Astrocyte of the spinal cord (primary cell): ENCODE results near the gene OMA1.
"Not testable (repeated sequence)": the region's sequence is repeated elsewhere in the genome, so short reads cannot be mapped to it uniquely, and the experiment has no call there.

Experiments
- DNase-seq: peaks from one replicate; pipeline ENCODE4 v3.0.0; 2011; ENCODE audit warnings: low read depth, low spot score
- H3K4me3 ChIP-seq: 2 replicates; pipeline ENCODE4 v1.5.1; 2011; ENCODE audit warnings: low read depth, mild to moderate bottlenecking, low read length, moderate library complexity
- CTCF ChIP-seq: IDR thresholded peaks from 2 replicates; pipeline ENCODE4 v1.5.1; 2012; ENCODE audit warnings: low read depth, mild to moderate bottlenecking, low read length, inconsistent platforms
- in situ Hi-C: cut with HindIII; loops from 2 replicates; pipeline ENCODE4 v1.10.0; 2017; ENCODE audit warnings: low sequenced_read_pairs

Gene OMA1

GRCh38 chr1:58551186-58552140 lies 4.9 kb upstream of the OMA1 start:
- no peak overlapping the region for H3K4me3 ChIP-seq
- in situ Hi-C loops = no loop called here
- no peak for TF ChIP-seq CTCF
- DNase-seq = no peak

DNA sequence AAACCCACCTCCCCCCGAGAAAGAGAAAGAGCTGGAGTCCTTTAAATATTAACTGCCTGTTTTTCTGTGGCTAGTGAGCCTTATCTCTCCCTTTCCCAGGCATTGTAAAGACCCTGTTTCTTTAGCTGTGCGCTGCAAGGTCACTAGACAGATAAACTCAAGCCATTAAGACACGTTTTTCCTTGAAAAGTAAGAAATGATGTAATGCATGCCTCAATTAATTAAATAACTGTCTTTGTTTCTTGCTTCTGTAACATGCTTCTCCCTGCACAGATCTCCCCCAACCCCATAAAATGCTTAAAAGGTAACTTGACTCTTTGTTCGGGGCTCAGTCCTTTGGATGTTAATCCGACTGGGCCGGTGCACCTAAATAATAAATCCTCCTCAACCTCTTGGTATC lies 2.8 kb upstream of the OMA1 start:
- H3K4me3 ChIP-seq, in situ Hi-C loops, DNase-seq: not testable (repeated sequence)

- DNase-seq = no peak
- H3K4me3 ChIP-seq = no peak overlapping the region
- in situ Hi-C loops = no loop called here
- TF ChIP-seq CTCF = no peak
Measured at GRCh38 chr1:58548371-58548770, 1.8 kb upstream of the OMA1 start.

- in situ Hi-C loops = no loop called here
- H3K4me3 ChIP-seq = peak overlapping the region; percentile 74
- TF ChIP-seq CTCF = no peak
- peak; percentile 62 for DNase-seq
Measured at GRCh38 chr1:58545591-58546519, 671 bp downstream of the OMA1 start.

DNA sequence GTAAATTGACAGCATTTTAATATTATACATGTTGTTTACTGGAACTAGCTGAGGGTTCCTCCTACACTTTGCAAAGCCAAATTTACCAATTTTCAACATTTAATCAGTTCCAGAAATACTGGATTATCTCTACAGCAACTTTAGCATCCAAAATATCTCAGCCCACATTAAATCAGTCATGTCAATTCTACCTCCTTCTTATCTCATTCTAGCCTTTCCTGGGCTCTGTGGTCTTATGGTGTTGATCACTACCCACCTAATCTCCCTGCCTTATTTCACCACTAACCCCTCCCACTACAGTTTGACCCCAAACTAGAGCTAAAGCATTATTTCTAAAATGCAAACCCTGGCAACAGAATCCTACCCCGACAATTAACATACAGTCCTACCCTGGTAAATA lies 3.3 kb downstream of the OMA1 start:
- TF ChIP-seq CTCF = no peak
- DNase-seq = no peak
- no peak overlapping the region for H3K4me3 ChIP-seq
- in situ Hi-C loops = no loop called here

- TF ChIP-seq CTCF = no peak
- no peak overlapping the region for H3K4me3 ChIP-seq
- in situ Hi-C loops = no loop called here
- DNase-seq = no peak
Measured at GRCh38 chr1:58539553-58539952, 7.0 kb downstream of the OMA1 start.
